HG02798 (cell line): ENCODE measurements around the gene CACNA1D.

ENCODE experiments used
- ATAC-seq: cut with Tn5 transposase; IDR thresholded peaks from one replicate; pipeline ENCODE4 v1.9.1; 2021; ENCODE audit warnings: mild to moderate bottlenecking; ENCODE audit not compliant: unreplicated experiment, poor library complexity

Gene CACNA1D

GRCh38 chr3:53795789-53796560, 301.6 kb downstream of the CACNA1D start:
- ATAC-seq: no peak

GRCh38 chr3:53798144-53798543, 303.7 kb downstream of the CACNA1D start:
- ATAC-seq: no peak

GRCh38 chr3:53799338-53799865, 305.0 kb downstream of the CACNA1D start:
- ATAC-seq: no peak

GRCh38 chr3:53800041-53800906, 305.9 kb downstream of the CACNA1D start:
- ATAC-seq: no peak

- ATAC-seq: no peak
Observed at GRCh38 chr3:53801319-53801718, 306.9 kb downstream of the CACNA1D start.

GRCh38 chr3:53802256-53802880, 308.0 kb downstream of the CACNA1D start:
- no peak for ATAC-seq

- ATAC-seq: no peak
Observed at GRCh38 chr3:53803124-53803815, 308.9 kb downstream of the CACNA1D start.

- no peak for ATAC-seq
Observed at GRCh38 chr3:53803816-53804695, 309.6 kb downstream of the CACNA1D start.

- peak; percentile 77 for ATAC-seq
Observed at GRCh38 chr3:53804697-53805462, 310.5 kb downstream of the CACNA1D start.

GRCh38 chr3:53805463-53806159, 311.2 kb downstream of the CACNA1D start:
- ATAC-seq: no peak

- ATAC-seq: peak; percentile 52
Observed at GRCh38 chr3:53806182-53807116, 312.0 kb downstream of the CACNA1D start.

- ATAC-seq: no peak
Observed at GRCh38 chr3:53807117-53807810, 312.9 kb downstream of the CACNA1D start.

GRCh38 chr3:53808496-53808895, 314.1 kb downstream of the CACNA1D start:
- no peak for ATAC-seq

GRCh38 chr3:53809267-53809666, 314.9 kb downstream of the CACNA1D start:
- ATAC-seq: no peak

GRCh38 chr3:53809764-53810400, 315.5 kb downstream of the CACNA1D start:
- no peak for ATAC-seq
